PC-3 (cell line): Measurements from ENCODE around the gene TOP3A. TPM values are rescaled to one million over a fixed set of nuclear protein-coding genes. Genes with fewer than 3 reads are reported as not detected.

Source experiments
- ATAC-seq: fragments of 200-7000 bp; cut with Tn5 transposase; 2 replicates; pipeline ENCODE4 v1.9.1; 2020; ENCODE audit warnings: mild to moderate bottlenecking, moderate library complexity
- BruUV-seq: library from RNA; stranded (reverse); fragments of 400-500 nt; replicated peaks from 2 replicates; lab custom pipeline; 2021; lab: Mats Ljungman, UMichigan
- CTCF ChIA-PET: fragments of 300-600 bp; sonication (Branson Sonifier 250); formaldehyde crosslinking; loops from one replicate; lab custom pipeline; 2022; ENCODE audit warnings: antibody characterized with exemption; lab: Charles Lee
- POLR2A ChIA-PET: fragments of 300-600 bp; sonication (Branson Sonifier 250); formaldehyde crosslinking; loops from one replicate; lab custom pipeline; 2022; ENCODE audit warnings: antibody characterized with exemption; ENCODE audit not compliant: unreplicated experiment; lab: Charles Lee
- DNase-seq: peaks from one replicate; pipeline ENCODE4 v3.0.0-alpha.2; 2015
- H2AFZ ChIP-seq: fragments of 300-600 bp; sonication (generic); 2 replicates; pipeline ENCODE4 v1.6.0; 2016; ENCODE audit warnings: antibody characterized with exemption, low read length
- H3F3A ChIP-seq: fragments of 300-600 bp; sonication (generic); one replicate; pipeline ENCODE4 v1.6.0; 2017; ENCODE audit warnings: antibody characterized with exemption, low read length, control low read depth, mild to moderate bottlenecking; ENCODE audit not compliant: unreplicated experiment
- H3K27ac ChIP-seq: fragments of 300-600 bp; sonication (generic); 2 replicates; pipeline ENCODE4 v1.5.1; 2016; ENCODE audit warnings: mild to moderate bottlenecking, low read length
- H3K27me3 ChIP-seq: fragments of 300-600 bp; sonication (generic); 2 replicates; pipeline ENCODE4 v1.6.1; 2016; ENCODE audit warnings: low read length, mixed read lengths
- H3K36me3 ChIP-seq: fragments of 300-600 bp; sonication (generic); 2 replicates; pipeline ENCODE4 v1.6.1; 2016; ENCODE audit warnings: low read depth, mixed run types, low read length, mixed read lengths
- H3K4me1 ChIP-seq: fragments of 300-600 bp; sonication (generic); 2 replicates; pipeline ENCODE4 v1.5.1; 2016; ENCODE audit warnings: low read length; ENCODE audit not compliant: insufficient read depth
- H3K4me2 ChIP-seq: fragments of 300-600 bp; sonication (generic); 2 replicates; pipeline ENCODE4 v1.6.0; 2016; ENCODE audit warnings: low read length
- H3K4me3 ChIP-seq: fragments of 300-600 bp; sonication (generic); 2 replicates; pipeline ENCODE4 v1.5.1; 2016; ENCODE audit warnings: mild to moderate bottlenecking, low read length, mixed read lengths
- H3K79me2 ChIP-seq: fragments of 300-600 bp; sonication (generic); 2 replicates; pipeline ENCODE4 v1.6.1; 2017; ENCODE audit warnings: low read length, mixed read lengths
- H3K9ac ChIP-seq: fragments of 300-600 bp; sonication (generic); 2 replicates; pipeline ENCODE4 v1.6.0; 2016; ENCODE audit warnings: mild to moderate bottlenecking, low read length
- H3K9me2 ChIP-seq: fragments of 300-600 bp; sonication (generic); replicated peaks from 2 replicates; pipeline ENCODE4 v1.6.1; 2016; ENCODE audit warnings: mixed run types, low read length, mixed read lengths
- H3K9me3 ChIP-seq: fragments of 300-600 bp; sonication (generic); 2 replicates; pipeline ENCODE4 v1.6.1; 2016; ENCODE audit warnings: low read length, mixed read lengths
- H4K20me1 ChIP-seq: fragments of 300-600 bp; sonication (generic); 2 replicates; pipeline ENCODE4 v1.6.1; 2016; ENCODE audit warnings: low read length, mixed read lengths
- CTCF ChIP-seq: fragments of 300-600 bp; sonication (generic); conservative IDR thresholded peaks from 2 replicates; pipeline ENCODE4 v1.5.1; 2017; ENCODE audit warnings: antibody characterized with exemption, low read depth, mild to moderate bottlenecking, low read length
- EZH2 ChIP-seq: fragments of 300-600 bp; sonication (generic); IDR thresholded peaks from one replicate; pipeline ENCODE4 v1.6.1; 2017; ENCODE audit warnings: antibody characterized with exemption, mild to moderate bottlenecking, low read length; ENCODE audit not compliant: unreplicated experiment
- EZH2phosphoT487 ChIP-seq: fragments of 300-600 bp; sonication (generic); IDR thresholded peaks from 2 replicates; pipeline ENCODE4 v1.6.1; 2018; ENCODE audit warnings: mild to moderate bottlenecking, antibody characterized with exemption, low read length, borderline replicate concordance
- intact Hi-C: fragments of 100-400 bp; cut with micrococcal nuclease; formaldehyde crosslinking; loops from 2 replicates; pipeline ENCODE4 v1.9.0; 2023
- total RNA-seq: library from RNA; depleted of rRNA; stranded (reverse); fragments of >200 nt; gene quantifications from 2 replicates; pipeline ENCODE4 v1.2.3, GENCODE V29; 2014

Gene TOP3A
- total RNA-seq, 1 experiment from 2014 or later = 46.8 TPM

- peaks cover 37% of the 10 kb centered on the region for H3K79me2 ChIP-seq
- H2AFZ ChIP-seq = peak within 1 kb of the TSS; percentile 87
- CTCF ChIA-PET = interaction anchor here (0.6 kb wide), 1 partner anchor 112 kb away, joined by 3 read pairs; no protein-coding TSS in a partner anchor
- H4K20me1 ChIP-seq = no peaks in the 10 kb centered on the region
- no peaks in the 10 kb centered on the region for H3K9me2 ChIP-seq
- POLR2A ChIA-PET = interaction anchor here (0.6 kb wide), 1 partner anchor 84 kb away, joined by 21 read pairs; no protein-coding TSS in a partner anchor
- BruUV-seq = no TSS peak
- H3K4me3 ChIP-seq = peak within 1 kb of the TSS; percentile 88
- peak within 1 kb of the TSS; percentile 99 for H3K4me2 ChIP-seq
- H3K4me1 ChIP-seq = peaks cover 20% of the 10 kb centered on the region
- intact Hi-C loops = no loop called here
- no peaks in the 10 kb centered on the region for H3F3A ChIP-seq
- H3K36me3 ChIP-seq = no peaks in the 10 kb centered on the region
- peak within 1 kb of the TSS; percentile 68 for H3K9ac ChIP-seq
- no peak within 1 kb of the TSS for H3K27ac ChIP-seq
- DNase-seq (peak; percentile 97), ATAC-seq (peak; percentile 91)
- TF ChIP-seq CTCF (no peak), EZH2 (no peak), EZH2phosphoT487 (no peak)
- H3K27me3 ChIP-seq = no peaks in the 10 kb centered on the region
- no peaks in the 10 kb centered on the region for H3K9me3 ChIP-seq
These were observed 89.6 kb downstream of the TOP3A start, which contains the start of gene LLGL1 for GRCh38 chr17:18225121-18225641. LLGL1 (plus strand) TSS chr17:18225635; CDS start chr17:18225683, 48 bp downstream.

- Histone ChIP-seq H3K9me2 (no peaks in the 10 kb centered on the region), H3K9ac (no peak overlapping the region), H3K27ac (no peak overlapping the region), H3K4me1 (peaks cover 20% of the 10 kb centered on the region), H3K79me2 (peaks cover 37% of the 10 kb centered on the region), H3F3A (no peaks in the 10 kb centered on the region), H3K27me3 (no peaks in the 10 kb centered on the region), H2AFZ (peak overlapping the region; percentile 76), H3K4me3 (peak overlapping the region; percentile 49; the same call in 1 of the 2 replicates), H3K9me3 (no peaks in the 10 kb centered on the region), H3K4me2 (peak overlapping the region; percentile 74), H3K36me3 (no peaks in the 10 kb centered on the region), H4K20me1 (no peaks in the 10 kb centered on the region)
- intact Hi-C loops = no loop called here
- no peak for TF ChIP-seq CTCF
- no peak for TF ChIP-seq EZH2
- TF ChIP-seq EZH2phosphoT487 = no peak
- CTCF ChIA-PET = no interaction called here
- POLR2A ChIA-PET = no interaction called here
- no peak for DNase-seq
- no TSS peak for BruUV-seq
- no peak for ATAC-seq
These were observed 90.2 kb downstream of the TOP3A start for GRCh38 chr17:18224387-18225120.

DNA sequence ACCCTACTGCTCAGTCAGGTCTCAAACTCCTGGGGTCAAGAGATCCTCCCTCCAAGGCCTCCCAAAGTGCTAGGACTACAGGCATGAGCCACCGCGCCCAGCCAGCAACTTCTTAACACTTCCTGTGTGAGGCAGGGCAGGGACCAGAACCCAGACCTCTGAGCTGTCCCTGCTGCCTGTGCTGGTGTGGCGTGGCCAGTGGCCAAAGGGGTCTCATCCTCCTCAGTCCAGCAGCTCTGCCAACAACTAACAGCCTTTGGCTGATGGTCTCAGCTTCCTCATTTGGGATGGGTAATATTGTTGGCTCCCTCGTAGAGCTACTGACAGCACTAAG is 90.8 kb downstream of the TOP3A start:
- ATAC-seq (no peak), DNase-seq (no peak)
- TF ChIP-seq CTCF = no peak
- TF ChIP-seq EZH2 = no peak
- Histone ChIP-seq H3K9me2 (no peaks in the 10 kb centered on the region), H2AFZ (no peak overlapping the region), H3K27me3 (no peaks in the 10 kb centered on the region), H3K4me1 (peaks cover 20% of the 10 kb centered on the region), H3K9me3 (no peaks in the 10 kb centered on the region), H3K9ac (no peak overlapping the region), H3K4me3 (no peak overlapping the region), H3F3A (no peaks in the 10 kb centered on the region), H3K36me3 (no peaks in the 10 kb centered on the region), H3K79me2 (peaks cover 33% of the 10 kb centered on the region), H3K4me2 (no peak overlapping the region), H3K27ac (no peak overlapping the region), H4K20me1 (no peaks in the 10 kb centered on the region)
- ChIA-PET CTCF (no interaction called here), POLR2A (no interaction called here)
- no TSS peak for BruUV-seq
- intact Hi-C loops = no loop called here
